Heart left ventricle (tissue), 16 donors: ENCODE measurements around the gene CYB561D1. TPM values are rescaled to one million over a fixed set of nuclear protein-coding genes. Genes with fewer than 3 reads are reported as not detected.

Source experiments
- ATAC-seq, 4 donors: fragments of 200-7000 bp; cut with Tn5 transposase; one replicate each; pipeline ENCODE4 v1.9.1; 2020 to 2022; ENCODE audit warnings: moderate library complexity in 4 of 4, mild to moderate bottlenecking in 3 of 4, moderate number of reproducible peaks in 1 of 4
- DNase-seq, 5 donors: peaks; one replicate each; pipeline ENCODE4 v3.0.0-alpha.2; 2020
- H3K27ac ChIP-seq, 12 donors: fragments of 200-600 bp; sonication (generic) in 4 of 12; one replicate each; pipeline versions ENCODE4 v1.5.0 to v1.8.0; 2016 to 2022; ENCODE audit warnings: mild to moderate bottlenecking in 2 of 12
- H3K27me3 ChIP-seq, 9 donors: fragments of 200-600 bp; sonication (generic) in 2 of 9; one replicate each; pipeline versions ENCODE4 v1.5.1 to v1.8.0; 2016 to 2022; ENCODE audit warnings: mild to moderate bottlenecking in 3 of 9
- H3K36me3 ChIP-seq, 9 donors: fragments of 200-600 bp; sonication (generic) in 2 of 9; one replicate each; pipeline versions ENCODE4 v1.5.0 to v1.8.0; 2018 to 2022; ENCODE audit warnings: mild to moderate bottlenecking in 2 of 9
- H3K4me1 ChIP-seq, 12 donors: fragments of 200-600 bp; sonication (generic) in 4 of 12; one replicate each; pipeline versions ENCODE4 v1.5.0 to v1.8.0; 2016 to 2022; ENCODE audit warnings: mild to moderate bottlenecking in 3 of 12
- H3K4me3 ChIP-seq, 12 donors: fragments of 200-600 bp; sonication (generic) in 4 of 12; one replicate each; pipeline versions ENCODE4 v1.5.0 to v1.8.0; 2017 to 2022; ENCODE audit warnings: mild to moderate bottlenecking in 9 of 12, moderate library complexity in 4 of 12
- H3K9me3 ChIP-seq, 12 donors: fragments of 200-600 bp; sonication (generic) in 4 of 12; one replicate each; pipeline versions ENCODE4 v1.5.0 to v1.8.0; 2016 to 2022; ENCODE audit warnings: mild to moderate bottlenecking in 1 of 12
- CTCF ChIP-seq, 12 donors: fragments of 200-600 bp; sonication (generic) in 4 of 12; IDR thresholded peaks; one replicate each; pipeline versions ENCODE4 v1.5.0 to v1.8.0; 2018 to 2022; ENCODE audit warnings: antibody characterized with exemption in 12 of 12, mild to moderate bottlenecking in 5 of 12
- POLR2A ChIP-seq, 2 donors: fragments of 450-650 bp; IDR thresholded peaks; one replicate each; pipeline ENCODE4 v1.6.1; 2017; ENCODE audit warnings: antibody characterized with exemption in 2 of 2, mild to moderate bottlenecking in 2 of 2, moderate library complexity in 2 of 2
- WGBS, 4 donors: extraction: QIAGEN DNeasy Blood & Tissue Kit in 2 of 4; methylation state at CpG; one replicate each; pipeline versions ENCODE4 v1.1.5 to v1.1.7; 2013 to 2018; 5-methylcytosine and 5-hydroxymethylcytosine counted together
- intact Hi-C, 10 donors: fragments of 100-400 bp; cut with DNase I; formaldehyde crosslinking; loops; one replicate each; pipeline versions ENCODE4 v1.11.1 to v1.14.2; 2022
- polyA plus RNA-seq, 2 donors: library from polyadenylated mRNA; stranded (reverse); fragments of 200-250 nt; gene quantifications; one replicate each; pipeline ENCODE4 v1.2.3, GENCODE V29; 2013
- total RNA-seq, 9 donors: library from RNA; depleted of rRNA in 2 of 9; stranded (reverse); fragments of >200 nt in 2 of 9; fragmentation: NEBNext Ultra II Directional in 3 of 9; extraction: Animal tissue kit (Norgen Biotek cat#: 25700) in 3 of 9; gene quantifications; one replicate each; pipeline versions ENCODE4 v1.1.0 to v1.2.4, GENCODE V29; 2016 to 2023
- donor health status: ischemic (EF 13 %, LVEDD 7.1; RV severe dilation, severe dysfunction).
- donor health status: healthy with polysubstance abuse.
- donor health status: DM: no; HTN: yes; CAD: no.
- donor health status: DM: no; HTN: no; CAD: no.
- donor health status: ischemic (EF 25% LVEDD 6.9; RV normal size, moderate dysfunction).
- donor health status: ischemic (EF 25% LVEDD 5.7; RV mildly dilated, moderate dysfunction).
- donor health status: healthy.
- donor health status: DM: yes; HTN: yes; CAD: no.
- donor health status: ischemic (EF 35%, LVEDD 5.7; RV mildly dilated, moderate dysfunction).
- donor health status: nonischemic (EF 11% LVEDD 7.7; RV severe dilation, severe dysfunction).
- donor health status: DM: yes; HTN: yes; CAD: no.
- donor health status: PGD.
- donor health status: ischemic (EF 29% LVEDD 5.4; RV normal size, mild dysfunction).
- donor health status: nonischemic (EF 23%, LVEDD 6.1; RV moderate dilation, normal function).

The CYB561D1 gene
- total and polyA plus RNA-seq, 11 donors = 2.1 to 8.4 (median 5.1) TPM

GRCh38 chr1:109531826-109532364 is 38.0 kb downstream of the CYB561D1 start:
- peak overlapping the region in 3 of 12 donors; percentile 13 to 77 (median 50) for H3K27ac ChIP-seq
- H3K4me1 ChIP-seq = peaks cover 0 to 56% (median 24%) of the 10 kb centered on the region in 12 donors
- no peaks in the 10 kb centered on the region for H3K9me3 ChIP-seq
- WGBS, 4 donors = 51 to 60% (median 58%) methylated on average over 12 to 16 of the region's 16 CpGs
- no peaks in the 10 kb centered on the region for H3K27me3 ChIP-seq
- TF ChIP-seq POLR2A (IDR thresholded peaks at IDR 0.05) (no peak), CTCF (IDR thresholded peaks at IDR 0.05) (no peak)
- DNase-seq = no peak
- intact Hi-C loops = loop anchor here (1.0 to 10.0 kb wide), 13 partner anchors 33 to 270 kb away; partner anchors contain the start of genes PSMA5 (in 5 of the 10), PSRC1 (in 2 of the 10) and CYB561D1 (in 1 of the 10)
- no peaks in the 10 kb centered on the region for H3K36me3 ChIP-seq
- ATAC-seq = no peak
- H3K4me3 ChIP-seq = peak overlapping the region in 8 of 12 donors; percentile 12 to 45 (median 33)

DNA sequence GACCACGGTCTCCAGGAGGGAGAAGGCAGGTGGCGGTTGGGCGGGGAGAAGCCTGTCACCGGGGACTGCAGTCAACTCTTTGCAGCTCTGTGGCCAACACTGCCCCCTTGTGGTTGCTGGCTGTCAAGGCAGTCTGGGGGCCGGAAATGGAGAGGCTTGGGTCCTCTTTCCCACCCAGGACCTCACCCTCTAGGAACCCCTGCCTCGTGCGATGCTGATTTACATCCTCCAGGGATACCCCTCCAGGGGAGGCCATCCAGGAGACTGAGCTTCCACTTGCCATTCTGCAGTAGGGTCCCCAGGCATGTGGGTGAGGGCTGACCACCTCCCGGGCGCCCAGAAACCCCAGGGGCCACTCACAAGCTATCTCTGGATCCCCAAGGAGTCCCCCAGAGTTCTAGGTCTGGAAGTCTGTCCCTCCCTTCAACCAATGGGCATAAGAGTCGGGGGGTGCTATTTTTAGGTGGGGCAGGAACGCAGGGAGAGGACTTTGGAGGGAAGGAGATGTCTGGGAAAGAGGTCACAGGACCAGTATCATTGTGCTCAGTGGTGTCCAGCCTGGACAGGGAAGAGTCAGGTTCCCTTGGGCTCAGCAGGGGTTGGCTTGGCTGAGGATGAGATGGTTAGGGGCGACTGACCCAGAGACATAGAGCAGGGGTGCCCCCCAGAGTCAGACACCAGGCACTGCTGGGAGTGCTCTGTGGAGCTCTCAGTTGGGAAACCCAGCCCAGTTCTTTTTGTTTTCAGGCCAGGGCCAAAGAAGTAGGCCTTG is 38.7 kb downstream of the CYB561D1 start:
- WGBS, 4 donors = 10 to 17% (median 14%) methylated on average over 10 to 12 of the region's 12 CpGs
- peaks cover 0 to 63% (median 24%) of the 10 kb centered on the region in 12 donors for H3K4me1 ChIP-seq

GRCh38 chr1:109534307-109534858 is 40.5 kb downstream of the CYB561D1 start:
- ATAC-seq (no peak), DNase-seq (no peak)
- Histone ChIP-seq H3K4me3 (no peak overlapping the region), H3K4me1 (peaks cover 0 to 63% (median 24%) of the 10 kb centered on the region in 12 donors), H3K9me3 (no peaks in the 10 kb centered on the region), H3K36me3 (no peaks in the 10 kb centered on the region), H3K27ac (peak overlapping the region in 8 of 12 donors; percentile 9 to 90 (median 74)), H3K27me3 (no peaks in the 10 kb centered on the region)
- TF ChIP-seq CTCF (IDR thresholded peaks at IDR 0.05) (no peak), POLR2A (IDR thresholded peaks at IDR 0.05) (no peak)
- intact Hi-C loops = loop anchor here (5.0 to 10.0 kb wide), 6 partner anchors 107 to 272 kb away; partner anchors contain the start of genes PSMA5 (in 5 of the 10) and PSRC1 (in 2 of the 10)
- whole genome bisulfite sequencing, 4 donors = 86 to 88% (median 86%) methylated on average over 1 of the region's 1 CpG

More for the DNA sequence above, 38.7 kb downstream of the CYB561D1 start:
- ATAC-seq = peak; percentile 57 to 78 (median 74)
- intact Hi-C loops = loop anchor here (1.0 to 10.0 kb wide), 11 partner anchors 38 to 270 kb away; partner anchors contain the start of genes PSMA5 (in 5 of the 10), PSRC1 (in 2 of the 10) and CYB561D1 (in 1 of the 10)
- Histone ChIP-seq H3K4me3 (peak overlapping the region in 9 of 12 donors; percentile 12 to 45 (median 33)), H3K27me3 (no peaks in the 10 kb centered on the region), H3K36me3 (no peaks in the 10 kb centered on the region), H3K27ac (peak overlapping the region; percentile 25 to 81 (median 53)), H3K9me3 (no peaks in the 10 kb centered on the region)
- DNase-seq = peak; percentile 84 to 91 (median 86)
- TF ChIP-seq CTCF (IDR thresholded peaks at IDR 0.05) = peak; percentile 81 to 99 (median 95)
- TF ChIP-seq POLR2A (IDR thresholded peaks at IDR 0.05) = no peak
